ENCODE results near the gene ARF5. TPM values are rescaled to one million over a fixed set of nuclear protein-coding genes. Genes with fewer than 3 reads are reported as not detected.
"Not testable (repeated sequence)": the region's sequence is repeated elsewhere in the genome, so short reads cannot be mapped to it uniquely, and the experiment has no call there.

The ARF5 gene
- polyA plus RNA-seq (2011; rRNA removed) (174 and 179 TPM in 2 replicates), polyA minus RNA-seq (2011; rRNA and poly(A)+ RNA removed) (89.1 and 108 TPM in 2 replicates)

DNA sequence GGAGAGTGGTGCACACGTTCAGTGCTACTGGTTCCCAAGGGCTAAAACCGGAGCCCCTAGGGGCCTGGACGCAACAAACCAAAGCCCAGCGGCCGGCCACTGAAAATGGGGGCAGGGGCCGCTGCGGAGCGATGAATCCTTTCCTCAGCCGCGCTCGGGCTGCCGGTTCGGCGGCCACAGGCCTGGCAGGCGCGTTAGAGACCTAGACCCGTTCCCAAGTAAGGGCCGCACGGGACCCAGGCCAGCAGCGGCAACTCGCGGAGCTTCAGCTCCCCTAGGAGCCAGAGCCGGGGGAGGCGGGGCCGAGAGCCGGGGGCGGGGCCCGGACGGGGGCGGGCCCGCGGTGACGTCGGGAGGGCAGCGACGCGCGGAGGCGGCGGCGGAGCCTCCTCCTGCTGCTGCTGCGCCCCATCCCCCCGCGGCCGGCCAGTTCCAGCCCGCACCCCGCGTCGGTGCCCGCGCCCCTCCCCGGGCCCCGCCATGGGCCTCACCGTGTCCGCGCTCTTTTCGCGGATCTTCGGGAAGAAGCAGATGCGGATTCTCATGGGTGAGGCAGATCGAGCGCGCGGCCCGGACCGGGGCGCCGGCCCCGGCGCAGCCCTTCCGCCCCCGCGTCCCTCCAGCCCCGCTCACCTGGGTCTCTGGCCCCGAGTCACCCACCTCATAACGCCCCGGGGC, at the start of gene ARF5:
Gene ARF5 (plus strand): TSS at position 393 of the 678 bp plus-strand sequence. CDS start 88 bp downstream, at position 481.
- POLR2A ChIA-PET: interaction anchor here (1.1 to 2.0 kb wide), 2 partner anchors 63 to 119 kb away, joined by 4 to 7 read pairs; no protein-coding TSS in a partner anchor
- Histone ChIP-seq H3K4me3 (ENCODE audit: low read depth, low read length) (peak within 1 kb of the TSS; percentile 92), H3K27me3 (ENCODE audit: control insufficient read depth, insufficient read depth, low read length) (no peaks in the 10 kb centered on the region), H3K27ac (ENCODE audit: low read depth, low read length) (peak within 1 kb of the TSS; percentile 61), H3K9me3 (ENCODE audit: control insufficient read depth, insufficient read depth, low read length) (peaks cover 4% of the 10 kb centered on the region; the same call in 1 of the 2 replicates)
- DNase-seq (ENCODE audit: low read depth, low spot score): peak; percentile 33
- TF ChIP-seq, protein P1, sequence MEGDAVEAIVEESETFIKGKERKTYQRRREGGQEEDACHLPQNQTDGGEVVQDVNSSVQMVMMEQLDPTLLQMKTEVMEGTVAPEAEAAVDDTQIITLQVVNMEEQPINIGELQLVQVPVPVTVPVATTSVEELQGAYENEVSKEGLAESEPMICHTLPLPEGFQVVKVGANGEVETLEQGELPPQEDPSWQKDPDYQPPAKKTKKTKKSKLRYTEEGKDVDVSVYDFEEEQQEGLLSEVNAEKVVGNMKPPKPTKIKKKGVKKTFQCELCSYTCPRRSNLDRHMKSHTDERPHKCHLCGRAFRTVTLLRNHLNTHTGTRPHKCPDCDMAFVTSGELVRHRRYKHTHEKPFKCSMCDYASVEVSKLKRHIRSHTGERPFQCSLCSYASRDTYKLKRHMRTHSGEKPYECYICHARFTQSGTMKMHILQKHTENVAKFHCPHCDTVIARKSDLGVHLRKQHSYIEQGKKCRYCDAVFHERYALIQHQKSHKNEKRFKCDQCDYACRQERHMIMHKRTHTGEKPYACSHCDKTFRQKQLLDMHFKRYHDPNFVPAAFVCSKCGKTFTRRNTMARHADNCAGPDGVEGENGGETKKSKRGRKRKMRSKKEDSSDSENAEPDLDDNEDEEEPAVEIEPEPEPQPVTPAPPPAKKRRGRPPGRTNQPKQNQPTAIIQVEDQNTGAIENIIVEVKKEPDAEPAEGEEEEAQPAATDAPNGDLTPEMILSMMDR (IDR thresholded peaks at IDR 0.05; ENCODE audit: low read depth, low read length): no peak
- CTCF ChIA-PET: interaction anchor here (0.6 to 2.9 kb wide), 8 partner anchors 39 to 620 kb away, joined by 3 to 17 read pairs (median 3); no protein-coding TSS in a partner anchor

- no peak for DNase-seq (ENCODE audit: low read depth, low spot score)
- Histone ChIP-seq H3K4me3 (ENCODE audit: low read depth, low read length) (no peak overlapping the region), H3K9me3 (ENCODE audit: control insufficient read depth, insufficient read depth, low read length) (no peaks in the 10 kb centered on the region), H3K27me3 (ENCODE audit: control insufficient read depth, insufficient read depth, low read length) (peaks cover 6% of the 10 kb centered on the region), H3K27ac (ENCODE audit: low read depth, low read length) (no peak overlapping the region)
- ChIA-PET CTCF (no interaction called here), POLR2A (no interaction called here)
- TF ChIP-seq, protein P1 (IDR thresholded peaks at IDR 0.05; ENCODE audit: low read depth, low read length): no peak
Measured at GRCh38 chr7:127539116-127539515, 49.1 kb upstream of the ARF5 start.

DNA sequence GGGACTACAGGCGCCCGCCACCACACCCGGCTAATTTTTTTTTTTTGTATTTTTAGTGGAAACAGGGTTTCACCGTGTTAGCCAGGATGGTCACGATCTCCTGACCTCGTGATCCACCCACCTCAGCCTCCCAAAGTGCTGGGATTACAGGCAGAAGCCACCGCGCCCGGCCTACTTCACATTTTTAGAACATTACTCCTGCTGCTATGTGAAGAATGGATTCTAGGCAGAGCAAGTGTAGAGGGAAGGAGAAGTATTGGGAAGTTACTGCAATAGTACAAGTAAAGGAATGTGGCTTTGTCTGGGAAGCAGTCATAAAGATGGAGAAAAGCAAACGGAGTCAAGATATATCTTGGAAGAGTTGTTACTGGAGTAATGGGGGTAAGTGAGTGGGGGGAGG, 47.8 kb upstream of the ARF5 start:
- POLR2A ChIA-PET; DNase-seq (ENCODE audit: low read depth, low spot score); H3K27me3 ChIP-seq (ENCODE audit: control insufficient read depth, insufficient read depth, low read length); H3K4me3 ChIP-seq (ENCODE audit: low read depth, low read length); H3K9me3 ChIP-seq (ENCODE audit: control insufficient read depth, insufficient read depth, low read length); CTCF ChIA-PET; H3K27ac ChIP-seq (ENCODE audit: low read depth, low read length): not testable (repeated sequence)

GRCh38 chr7:127541548-127541947, 46.7 kb upstream of the ARF5 start:
- no peak for DNase-seq (ENCODE audit: low read depth, low spot score)
- no peak overlapping the region for H3K27ac ChIP-seq (ENCODE audit: low read depth, low read length)
- POLR2A ChIA-PET: no interaction called here
- H3K4me3 ChIP-seq (ENCODE audit: low read depth, low read length): no peak overlapping the region
- H3K27me3 ChIP-seq (ENCODE audit: control insufficient read depth, insufficient read depth, low read length): no peaks in the 10 kb centered on the region
- no peaks in the 10 kb centered on the region for H3K9me3 ChIP-seq (ENCODE audit: control insufficient read depth, insufficient read depth, low read length)
- CTCF ChIA-PET: no interaction called here
- TF ChIP-seq, protein P1 (IDR thresholded peaks at IDR 0.05; ENCODE audit: low read depth, low read length): no peak

- CTCF ChIA-PET: no interaction called here
- H3K4me3 ChIP-seq (ENCODE audit: low read depth, low read length): no peak overlapping the region
- POLR2A ChIA-PET: no interaction called here
Measured at GRCh38 chr7:127546313-127546712, 41.9 kb upstream of the ARF5 start.

More at GRCh38 chr7:127546313-127546712, 41.9 kb upstream of the ARF5 start:
- Histone ChIP-seq H3K27me3 (ENCODE audit: control insufficient read depth, insufficient read depth, low read length) (no peaks in the 10 kb centered on the region), H3K9me3 (ENCODE audit: control insufficient read depth, insufficient read depth, low read length) (no peaks in the 10 kb centered on the region), H3K27ac (ENCODE audit: low read depth, low read length) (no peak overlapping the region)
- no peak for DNase-seq (ENCODE audit: low read depth, low spot score)
- TF ChIP-seq, protein P1 (IDR thresholded peaks at IDR 0.05; ENCODE audit: low read depth, low read length): no peak
